ENCODE results near the gene ATP2C2.

DNA sequence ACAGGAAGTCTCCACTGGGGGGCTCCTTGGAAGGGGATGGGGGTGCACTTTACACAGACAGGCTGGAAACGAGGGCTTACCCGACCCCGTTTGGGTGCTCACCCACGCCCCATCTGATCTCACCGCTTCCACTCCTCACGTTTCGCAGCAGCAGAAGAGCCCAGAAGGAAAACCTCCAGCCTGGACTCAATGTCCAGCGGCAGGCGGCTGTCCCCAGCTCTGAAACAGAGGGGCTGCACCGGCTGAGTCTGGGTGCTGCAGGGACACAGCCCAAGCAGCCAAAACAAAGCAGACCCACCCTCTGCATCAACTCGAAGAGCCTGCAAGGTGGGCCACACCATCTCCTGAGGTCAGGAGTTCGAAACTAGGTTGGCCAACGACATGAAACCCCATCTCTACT lies 132.2 kb downstream of the ATP2C2 start:
- no peak for TF ChIP-seq EZH2 (IDR thresholded peaks at IDR 0.05; ENCODE audit: low read length, missing control alignments)
- TF ChIP-seq, protein P1, sequence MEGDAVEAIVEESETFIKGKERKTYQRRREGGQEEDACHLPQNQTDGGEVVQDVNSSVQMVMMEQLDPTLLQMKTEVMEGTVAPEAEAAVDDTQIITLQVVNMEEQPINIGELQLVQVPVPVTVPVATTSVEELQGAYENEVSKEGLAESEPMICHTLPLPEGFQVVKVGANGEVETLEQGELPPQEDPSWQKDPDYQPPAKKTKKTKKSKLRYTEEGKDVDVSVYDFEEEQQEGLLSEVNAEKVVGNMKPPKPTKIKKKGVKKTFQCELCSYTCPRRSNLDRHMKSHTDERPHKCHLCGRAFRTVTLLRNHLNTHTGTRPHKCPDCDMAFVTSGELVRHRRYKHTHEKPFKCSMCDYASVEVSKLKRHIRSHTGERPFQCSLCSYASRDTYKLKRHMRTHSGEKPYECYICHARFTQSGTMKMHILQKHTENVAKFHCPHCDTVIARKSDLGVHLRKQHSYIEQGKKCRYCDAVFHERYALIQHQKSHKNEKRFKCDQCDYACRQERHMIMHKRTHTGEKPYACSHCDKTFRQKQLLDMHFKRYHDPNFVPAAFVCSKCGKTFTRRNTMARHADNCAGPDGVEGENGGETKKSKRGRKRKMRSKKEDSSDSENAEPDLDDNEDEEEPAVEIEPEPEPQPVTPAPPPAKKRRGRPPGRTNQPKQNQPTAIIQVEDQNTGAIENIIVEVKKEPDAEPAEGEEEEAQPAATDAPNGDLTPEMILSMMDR (conservative IDR thresholded peaks at IDR 0.05 in 1 of 2, IDR thresholded peaks at IDR 0.05 in 1 of 2; ENCODE audit: low read depth in 1 of 2, low read length in 2 of 2): no peak

Data from fibroblast of lung (primary cell).